Activated T-helper 1 cell treated with anti-CD3 and anti-CD28 coated beads, Interleukin-12 subunit alpha, Interleukin-12 subunit beta, Interleukin-2, Interleukin-4 antibody, amounts not matched to agents 30 ng/mL and 10 ng/mL and 1 ng/mL, durations not matched to agents 14 hours and 24 hours and 36 hours (primary cell): ENCODE data around the gene SDK2. TPM values are rescaled to one million over a fixed set of nuclear protein-coding genes. Genes with fewer than 3 reads are reported as not detected.

ENCODE experiments used
- DNase-seq: peaks from one replicate; pipeline ENCODE4 v3.0.0; 2021; ENCODE audit warnings: low spot score
- H3K27ac Mint-ChIP-seq: one replicate; pipeline ENCODE4 v1.8.0; 2021; ENCODE audit warnings: mild to moderate bottlenecking, mixed read lengths
- H3K27me3 Mint-ChIP-seq: one replicate; pipeline ENCODE4 v1.8.0; 2022; ENCODE audit warnings: mild to moderate bottlenecking, moderate library complexity, mixed read lengths; ENCODE audit not compliant: insufficient read depth
- H3K36me3 Mint-ChIP-seq: one replicate; pipeline ENCODE4 v1.8.0; 2021; ENCODE audit warnings: low read depth, mixed read lengths
- H3K4me1 Mint-ChIP-seq: one replicate; pipeline ENCODE4 v1.8.0; 2021; ENCODE audit warnings: low read depth, mixed read lengths
- H3K4me3 Mint-ChIP-seq: one replicate; pipeline ENCODE4 v1.8.0; 2021; ENCODE audit warnings: mild to moderate bottlenecking, moderate library complexity, mixed read lengths
- H3K9me3 Mint-ChIP-seq: one replicate; pipeline ENCODE4 v1.8.0; 2021; ENCODE audit warnings: mixed read lengths
- intact Hi-C: fragments of 100-400 bp; cut with micrococcal nuclease; formaldehyde crosslinking; loops from one replicate; pipeline ENCODE4 v1.15.1; 2024
- total RNA-seq: library from RNA; stranded (reverse); gene quantifications from 2 replicates; pipeline ENCODE4 v1.2.3, GENCODE V29; 2022

SDK2 gene
- total RNA-seq, 1 donor from 2014 or later: 0.44 TPM

- H3K4me3 Mint-ChIP-seq: no peak overlapping the region
- no peaks in the 10 kb centered on the region for H3K9me3 Mint-ChIP-seq
- intact Hi-C loops: no loop called here
- H3K27ac Mint-ChIP-seq: no peak overlapping the region
- H3K27me3 Mint-ChIP-seq: peaks cover 3% of the 10 kb centered on the region
- peaks cover 16% of the 10 kb centered on the region for H3K4me1 Mint-ChIP-seq
- no peaks in the 10 kb centered on the region for H3K36me3 Mint-ChIP-seq
- DNase-seq: no peak
These were observed 212.6 kb downstream of the SDK2 start for GRCh38 chr17:73431401-73432205.

DNA sequence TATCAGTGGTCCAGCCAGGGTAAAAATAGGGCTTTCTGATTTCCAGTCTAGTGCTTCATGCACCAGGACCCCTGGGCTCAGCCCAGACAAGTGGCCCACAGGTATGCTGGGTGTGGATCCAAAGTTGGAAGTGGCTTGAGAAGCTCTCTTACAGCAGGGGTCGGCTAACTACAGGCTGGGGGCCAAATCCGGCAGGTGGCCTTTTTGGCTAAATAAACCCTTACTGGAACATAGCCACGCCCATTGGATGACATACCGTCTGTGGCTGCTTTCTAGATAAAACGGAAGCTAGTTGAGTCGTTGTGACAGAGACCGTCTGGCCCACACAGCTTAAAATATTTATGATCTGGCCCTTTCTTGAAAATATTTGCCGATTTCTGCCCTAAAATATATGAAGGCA, 213.4 kb downstream of the SDK2 start:
- no peaks in the 10 kb centered on the region for H3K9me3 Mint-ChIP-seq
- DNase-seq: no peak
- H3K36me3 Mint-ChIP-seq: no peaks in the 10 kb centered on the region
- H3K27me3 Mint-ChIP-seq: peaks cover 3% of the 10 kb centered on the region
- peaks cover 16% of the 10 kb centered on the region for H3K4me1 Mint-ChIP-seq
- H3K4me3 Mint-ChIP-seq: no peak overlapping the region
- no peak overlapping the region for H3K27ac Mint-ChIP-seq
- intact Hi-C loops: no loop called here

- H3K27ac Mint-ChIP-seq: no peak overlapping the region
- DNase-seq: no peak
- H3K4me1 Mint-ChIP-seq: peaks cover 16% of the 10 kb centered on the region
- no peak overlapping the region for H3K4me3 Mint-ChIP-seq
- no peaks in the 10 kb centered on the region for H3K36me3 Mint-ChIP-seq
- H3K9me3 Mint-ChIP-seq: no peaks in the 10 kb centered on the region
- intact Hi-C loops: no loop called here
- H3K27me3 Mint-ChIP-seq: peaks cover 3% of the 10 kb centered on the region
These were observed 214.0 kb downstream of the SDK2 start for GRCh38 chr17:73430165-73430680.

- intact Hi-C loops: loop anchor here (1.0 to 2.0 kb wide), 3 partner anchors 213 to 747 kb away; no protein-coding TSS in a partner anchor
- Mint-ChIP-seq H3K36me3 (no peaks in the 10 kb centered on the region), H3K9me3 (no peaks in the 10 kb centered on the region), H3K4me1 (peaks cover 16% of the 10 kb centered on the region), H3K27me3 (peaks cover 3% of the 10 kb centered on the region), H3K4me3 (no peak overlapping the region), H3K27ac (no peak overlapping the region)
- peak; percentile 69 for DNase-seq
These were observed 214.6 kb downstream of the SDK2 start for GRCh38 chr17:73429440-73430164.

DNA sequence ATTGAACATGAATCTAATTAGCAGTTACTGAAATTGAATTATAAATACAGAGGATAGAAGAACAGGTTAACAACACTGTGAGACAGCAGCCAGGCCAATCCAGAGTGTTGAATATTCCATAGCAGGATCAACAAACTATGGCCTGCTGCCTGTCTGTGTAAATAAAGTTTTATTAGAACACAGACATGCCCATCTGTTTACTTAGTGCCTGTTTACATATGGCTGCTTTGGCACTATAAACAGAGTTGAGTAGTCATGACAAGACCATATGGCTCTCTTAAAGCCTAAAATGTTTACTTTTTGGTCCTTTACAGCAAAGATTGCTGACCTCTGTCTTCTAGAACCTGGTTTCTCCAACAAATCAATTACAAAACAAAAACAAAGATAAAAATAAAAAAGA, 217.0 kb downstream of the SDK2 start:
- H3K27ac Mint-ChIP-seq: no peak overlapping the region
- no peaks in the 10 kb centered on the region for H3K36me3 Mint-ChIP-seq
- peaks cover 3% of the 10 kb centered on the region for H3K27me3 Mint-ChIP-seq
- H3K4me3 Mint-ChIP-seq: no peak overlapping the region
- intact Hi-C loops: no loop called here
- no peaks in the 10 kb centered on the region for H3K9me3 Mint-ChIP-seq
- no peak for DNase-seq
- peaks cover 16% of the 10 kb centered on the region for H3K4me1 Mint-ChIP-seq

- H3K27ac Mint-ChIP-seq: no peak overlapping the region
- peaks cover 3% of the 10 kb centered on the region for H3K4me1 Mint-ChIP-seq
- no peak for DNase-seq
- H3K4me3 Mint-ChIP-seq: no peak overlapping the region
- no peaks in the 10 kb centered on the region for H3K9me3 Mint-ChIP-seq
- no peaks in the 10 kb centered on the region for H3K36me3 Mint-ChIP-seq
- peaks cover 3% of the 10 kb centered on the region for H3K27me3 Mint-ChIP-seq
- intact Hi-C loops: no loop called here
These were observed 219.7 kb downstream of the SDK2 start for GRCh38 chr17:73424571-73424970.

DNA sequence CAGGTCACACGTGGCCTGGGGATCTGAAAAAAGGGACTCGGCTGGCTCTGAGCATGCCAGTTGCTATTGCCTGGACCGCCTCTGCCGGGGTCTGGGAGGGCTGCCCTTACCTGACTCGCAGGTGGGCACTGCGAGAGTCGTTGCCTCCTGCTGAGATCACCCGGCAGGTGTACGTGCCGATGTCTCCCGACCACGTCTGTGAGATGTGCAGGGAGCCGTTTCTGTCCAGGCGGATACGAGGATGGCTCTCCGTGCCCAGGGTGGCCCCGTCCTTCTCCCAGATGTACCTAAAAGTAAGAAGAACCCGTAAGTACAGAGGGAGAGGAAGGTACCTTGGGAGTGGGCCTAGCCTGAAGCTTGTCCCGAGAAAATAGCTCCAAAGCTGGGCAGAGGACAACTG, 220.4 kb downstream of the SDK2 start:
- Mint-ChIP-seq H3K36me3 (no peaks in the 10 kb centered on the region), H3K9me3 (no peaks in the 10 kb centered on the region), H3K27me3 (no peaks in the 10 kb centered on the region), H3K27ac (no peak overlapping the region), H3K4me3 (no peak overlapping the region), H3K4me1 (no peaks in the 10 kb centered on the region)
- intact Hi-C loops: no loop called here
- no peak for DNase-seq

DNA sequence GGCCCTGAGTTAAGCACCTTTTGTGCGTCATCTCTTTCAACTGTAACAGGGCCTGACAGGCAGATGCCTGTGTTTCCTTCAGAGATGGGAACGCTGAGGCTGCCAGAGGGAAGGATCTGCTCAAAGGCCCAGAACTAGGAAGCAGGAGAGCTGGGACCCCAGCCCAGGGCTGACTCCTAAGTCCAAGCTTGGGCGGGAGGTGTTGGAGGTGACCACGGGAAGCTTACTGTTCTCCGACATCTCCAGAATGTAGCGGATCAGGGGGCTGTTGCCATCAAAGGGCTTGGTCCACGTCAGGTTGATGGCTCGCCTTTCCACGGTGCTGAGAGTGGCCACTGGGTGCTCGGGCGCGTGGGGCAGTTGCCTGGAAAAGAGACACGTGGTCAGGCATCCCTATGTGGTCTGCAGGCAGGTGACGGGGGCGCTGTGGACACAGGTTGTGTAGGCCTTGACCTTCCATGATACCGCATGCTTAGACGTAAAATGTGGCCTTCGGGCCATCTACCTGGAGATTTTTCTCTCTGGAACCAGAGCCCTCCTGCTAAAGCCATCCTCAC, 221.0 kb downstream of the SDK2 start:
- Mint-ChIP-seq H3K9me3 (no peaks in the 10 kb centered on the region), H3K27me3 (no peaks in the 10 kb centered on the region), H3K4me1 (no peaks in the 10 kb centered on the region), H3K36me3 (no peaks in the 10 kb centered on the region), H3K4me3 (no peak overlapping the region), H3K27ac (no peak overlapping the region)
- intact Hi-C loops: no loop called here
- DNase-seq: no peak

GRCh38 chr17:73422121-73422520, 222.1 kb downstream of the SDK2 start:
- H3K27ac Mint-ChIP-seq: no peak overlapping the region
- no peak for DNase-seq
- no peaks in the 10 kb centered on the region for H3K27me3 Mint-ChIP-seq
- H3K36me3 Mint-ChIP-seq: no peaks in the 10 kb centered on the region
- H3K4me1 Mint-ChIP-seq: no peaks in the 10 kb centered on the region
- no peaks in the 10 kb centered on the region for H3K9me3 Mint-ChIP-seq
- no peak overlapping the region for H3K4me3 Mint-ChIP-seq
- intact Hi-C loops: no loop called here

- Mint-ChIP-seq H3K27ac (no peak overlapping the region), H3K36me3 (no peaks in the 10 kb centered on the region), H3K4me3 (no peak overlapping the region), H3K9me3 (no peaks in the 10 kb centered on the region), H3K27me3 (no peaks in the 10 kb centered on the region), H3K4me1 (no peaks in the 10 kb centered on the region)
- intact Hi-C loops: no loop called here
- DNase-seq: no peak
These were observed 223.3 kb downstream of the SDK2 start for GRCh38 chr17:73420897-73421296.

GRCh38 chr17:73419881-73420280, 224.4 kb downstream of the SDK2 start:
- no peak for DNase-seq
- H3K9me3 Mint-ChIP-seq: no peaks in the 10 kb centered on the region
- no peak overlapping the region for H3K4me3 Mint-ChIP-seq
- intact Hi-C loops: no loop called here
- H3K27me3 Mint-ChIP-seq: no peaks in the 10 kb centered on the region
- no peak overlapping the region for H3K27ac Mint-ChIP-seq
- H3K4me1 Mint-ChIP-seq: no peaks in the 10 kb centered on the region
- H3K36me3 Mint-ChIP-seq: no peaks in the 10 kb centered on the region

DNA sequence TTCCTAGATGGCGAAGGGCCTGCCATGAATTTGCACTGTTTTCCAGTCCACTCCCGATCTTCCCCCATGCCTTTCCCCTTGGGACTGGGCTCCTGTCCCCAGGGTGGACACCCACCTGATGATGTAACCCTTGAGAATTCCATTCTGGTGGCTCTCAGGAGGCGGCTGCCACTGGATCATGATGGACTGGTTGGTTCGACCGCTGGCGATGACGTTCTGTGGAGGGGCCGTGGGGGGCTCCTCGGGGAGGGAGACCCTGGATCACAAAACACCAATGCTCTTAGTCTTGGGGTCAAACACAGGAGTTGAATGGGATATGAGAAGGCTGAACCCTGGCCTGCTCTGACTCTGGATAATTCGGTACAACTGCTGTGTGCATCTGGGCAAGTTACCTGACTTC, 225.2 kb downstream of the SDK2 start:
- intact Hi-C loops: no loop called here
- H3K4me1 Mint-ChIP-seq: no peaks in the 10 kb centered on the region
- no peaks in the 10 kb centered on the region for H3K27me3 Mint-ChIP-seq
- no peaks in the 10 kb centered on the region for H3K36me3 Mint-ChIP-seq
- no peak overlapping the region for H3K4me3 Mint-ChIP-seq
- no peak overlapping the region for H3K27ac Mint-ChIP-seq
- no peaks in the 10 kb centered on the region for H3K9me3 Mint-ChIP-seq
- DNase-seq: no peak

DNA sequence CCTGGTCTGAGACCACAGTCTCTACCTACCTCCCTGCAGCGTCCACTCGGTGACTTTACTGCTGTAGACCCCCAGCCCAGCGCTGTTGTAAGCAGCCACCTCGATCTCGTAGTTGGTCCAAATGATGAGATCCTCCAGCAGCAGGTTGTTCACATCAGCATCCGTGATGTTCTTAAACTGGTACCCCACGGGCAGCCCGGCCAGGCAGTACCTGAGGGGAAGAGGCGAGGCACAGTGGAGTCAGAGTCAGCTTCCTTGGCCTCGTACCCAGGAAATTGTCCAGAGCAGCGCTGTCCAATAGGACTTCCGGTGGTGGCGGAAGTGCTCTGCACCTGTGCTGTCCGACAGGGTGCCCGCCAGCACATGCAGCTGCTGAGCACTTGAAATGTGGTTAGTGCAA, 228.5 kb downstream of the SDK2 start:
- no peak for DNase-seq
- Mint-ChIP-seq H3K4me1 (no peaks in the 10 kb centered on the region), H3K27me3 (no peaks in the 10 kb centered on the region), H3K27ac (no peak overlapping the region), H3K4me3 (no peak overlapping the region), H3K9me3 (no peaks in the 10 kb centered on the region), H3K36me3 (no peaks in the 10 kb centered on the region)
- intact Hi-C loops: no loop called here
